GM18498 (cell line): Measurements from ENCODE around the gene MUC16.
"Not testable (repeated sequence)": the region's sequence is repeated elsewhere in the genome, so short reads cannot be mapped to it uniquely, and the experiment has no call there.

ENCODE experiments used
- ATAC-seq: cut with Tn5 transposase; IDR thresholded peaks from one replicate; pipeline ENCODE4 v1.9.1; 2021; ENCODE audit warnings: mild to moderate bottlenecking, moderate library complexity; ENCODE audit not compliant: unreplicated experiment

MUC16 gene

DNA sequence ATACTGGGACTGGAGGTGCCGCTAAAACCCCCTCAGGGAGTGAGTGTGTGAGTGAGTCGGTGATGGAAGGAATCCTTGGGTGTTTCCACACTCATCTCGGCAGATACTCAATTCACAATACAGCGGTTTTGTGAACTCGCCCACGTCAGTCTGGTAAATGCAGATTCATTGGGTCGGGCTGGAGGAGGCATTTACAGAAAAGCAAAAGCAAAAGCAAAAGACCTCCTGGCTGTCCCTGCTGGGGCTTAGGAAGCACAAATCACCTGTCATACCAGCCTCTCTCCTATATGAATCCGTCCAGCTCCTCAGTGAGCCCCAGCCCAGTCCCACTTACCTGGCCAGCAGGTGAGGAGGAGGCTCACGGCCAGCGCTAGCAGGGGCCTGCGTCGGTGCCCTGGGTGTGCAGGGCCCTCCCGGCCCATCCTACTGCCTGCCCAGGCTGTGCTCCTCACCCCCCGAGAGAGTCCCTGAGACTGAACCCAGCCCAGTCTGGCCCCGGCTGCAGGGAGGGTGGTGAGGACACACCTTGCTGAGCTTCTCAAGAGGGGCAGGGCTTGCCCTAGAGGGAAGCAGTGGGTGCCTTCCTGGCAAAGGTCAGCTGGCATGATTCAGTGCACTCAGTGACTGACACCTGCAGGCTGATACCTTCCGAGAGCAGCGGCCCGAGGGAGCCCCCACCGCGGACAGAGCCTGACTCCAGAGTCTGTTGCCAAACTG lies at the start of gene MUC16:
Gene MUC16, minus strand, starts transcription at position 475 of the 717 bp plus-strand sequence.
- no peak for ATAC-seq

DNA sequence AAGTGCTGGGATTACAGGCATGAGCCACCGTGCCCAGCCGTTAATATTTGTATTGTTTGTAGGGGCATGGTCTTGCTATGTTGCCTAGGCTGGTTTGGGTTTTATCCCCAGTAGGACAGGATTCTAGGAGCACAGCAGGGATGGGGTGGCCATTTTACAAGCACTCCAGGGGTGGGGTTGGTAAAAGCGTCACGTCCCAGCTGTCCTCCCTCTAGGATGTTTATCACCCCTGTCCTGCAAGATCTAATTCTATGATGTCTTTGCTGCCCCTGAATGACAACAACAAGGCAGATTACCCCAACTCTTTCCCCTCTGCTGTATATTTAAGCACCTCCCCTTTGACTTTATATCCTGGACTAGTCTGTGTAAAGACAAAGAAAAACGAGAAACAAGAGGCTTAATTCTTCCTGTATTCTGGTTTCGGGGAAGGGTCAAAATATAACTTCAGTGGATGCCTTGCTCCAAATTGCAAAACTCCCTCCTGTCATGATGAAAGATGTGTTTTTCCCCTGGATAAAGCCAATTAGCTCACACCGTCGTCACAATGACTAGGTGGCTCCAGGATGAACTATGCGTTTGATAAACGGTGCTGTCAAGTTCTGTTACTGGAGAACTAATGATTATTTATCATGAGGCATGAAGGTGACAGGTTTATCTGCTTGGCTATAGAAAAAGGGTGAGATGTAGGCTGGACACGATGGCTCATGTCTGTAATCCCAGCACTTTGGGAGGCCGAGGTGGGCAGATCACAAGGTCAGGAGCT lies 48.9 kb upstream of the MUC16 start:
- ATAC-seq = no peak

DNA sequence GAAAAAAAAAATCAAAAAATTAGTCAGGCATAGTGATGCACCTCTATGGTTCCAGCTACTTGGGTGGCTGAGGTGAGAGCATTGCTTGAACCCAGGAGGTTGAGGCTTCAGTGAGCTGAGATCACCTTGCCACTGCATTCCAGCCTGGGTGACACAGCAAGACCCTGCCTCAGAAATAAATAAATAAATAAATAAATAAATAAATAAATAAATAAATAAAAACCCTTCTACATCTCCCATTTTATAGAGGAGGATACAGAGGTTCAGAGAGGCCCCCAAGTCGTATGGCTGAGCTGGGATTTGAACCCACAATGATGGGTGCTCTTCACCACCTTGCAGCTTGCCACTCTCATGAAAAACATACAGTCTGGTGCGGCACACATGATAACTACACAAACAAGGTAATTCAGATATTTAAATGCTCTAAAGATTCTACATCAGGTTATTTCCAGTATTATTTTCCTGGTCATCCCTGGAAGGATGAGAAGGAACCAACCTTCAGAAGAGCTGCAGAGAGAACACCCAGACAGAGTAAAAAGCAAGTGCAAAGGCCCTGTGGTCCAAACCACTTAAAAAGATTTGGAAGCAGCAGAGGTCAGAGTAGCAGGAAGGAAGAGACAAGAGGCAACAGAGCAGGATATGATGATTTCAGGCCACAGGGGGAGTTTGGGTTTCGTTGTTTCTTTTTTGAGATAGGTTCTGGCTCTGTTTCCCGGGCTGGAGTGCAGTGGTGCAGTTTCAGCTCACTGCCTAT lies 47.5 kb upstream of the MUC16 start:
- no peak for ATAC-seq

DNA sequence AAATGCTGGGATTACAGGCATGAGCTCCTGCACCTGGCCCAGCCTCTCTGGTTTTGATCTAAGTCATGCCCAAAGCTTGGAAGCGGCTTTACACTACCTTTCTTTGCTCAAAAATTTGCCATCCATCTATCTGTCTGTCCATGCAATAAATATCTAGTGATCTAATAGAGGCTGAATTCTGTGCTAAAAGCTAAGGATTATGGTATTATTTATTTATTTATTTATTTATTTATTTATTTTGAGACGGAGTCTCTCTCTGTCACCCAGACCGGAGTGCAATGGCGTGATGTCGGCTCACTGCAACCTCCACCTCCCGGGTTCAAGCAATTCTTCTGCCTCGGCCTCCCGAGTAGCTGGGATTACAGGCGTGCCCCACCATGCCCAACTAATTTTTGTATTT lies 45.9 kb upstream of the MUC16 start:
- ATAC-seq = not testable (repeated sequence)

DNA sequence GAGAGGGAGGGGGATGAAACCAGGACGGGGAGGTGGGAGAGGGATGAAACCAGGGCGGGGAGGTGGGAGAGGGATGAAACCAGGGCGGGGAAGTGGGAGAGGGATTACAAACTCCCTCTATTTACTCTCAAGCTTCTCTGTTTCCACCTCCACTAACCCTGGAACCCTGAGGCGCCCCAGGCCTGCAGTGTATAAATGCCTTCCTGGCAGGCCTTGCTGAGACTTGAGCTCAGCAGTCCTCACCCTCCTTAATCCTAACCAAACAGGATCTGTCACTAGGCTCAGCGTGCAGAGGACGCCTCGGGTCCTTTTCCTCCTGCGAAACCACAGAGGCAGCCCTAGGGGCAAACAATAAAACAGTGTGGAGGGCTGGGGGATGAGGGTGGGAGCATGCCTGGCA lies 44.6 kb upstream of the MUC16 start:
- no peak for ATAC-seq

DNA sequence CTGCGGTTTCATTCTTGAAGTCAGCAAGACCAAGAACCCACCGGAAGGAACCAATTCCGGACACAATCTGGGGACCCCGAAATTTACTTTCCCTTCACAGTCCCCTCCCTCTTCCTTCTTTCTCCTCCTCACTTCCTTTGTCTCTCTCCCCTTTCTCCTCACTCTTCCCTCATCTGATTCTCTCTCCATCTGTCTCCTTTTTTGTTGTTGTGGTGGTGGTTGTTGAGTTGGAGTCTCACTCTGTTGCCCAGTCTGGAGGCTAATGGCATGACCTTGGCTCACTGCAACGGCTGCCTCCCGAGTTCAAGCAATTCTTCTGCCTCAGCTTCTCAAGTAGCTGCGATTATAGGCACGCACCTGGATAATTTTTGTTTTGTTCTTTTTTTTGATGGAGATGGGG lies 44.0 kb upstream of the MUC16 start:
- no peak for ATAC-seq

DNA sequence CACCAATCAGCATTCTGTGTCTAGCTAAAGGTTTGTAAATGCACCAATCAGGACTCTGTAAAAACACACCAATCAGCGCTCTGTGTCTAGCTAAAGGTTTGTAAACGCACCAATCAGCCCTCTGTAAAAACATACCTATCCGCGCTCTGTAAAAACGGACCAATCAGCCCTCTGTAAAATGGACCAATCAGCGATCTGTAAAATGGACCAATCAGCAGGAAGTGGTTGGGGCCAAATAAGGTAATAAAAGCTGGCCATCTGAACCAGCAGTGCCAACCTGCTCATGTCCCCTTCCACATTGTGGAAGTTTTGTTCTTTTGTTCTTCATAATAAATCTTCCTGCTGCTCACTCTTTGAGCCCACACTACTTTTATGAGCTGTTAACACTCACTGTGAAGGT lies 43.5 kb upstream of the MUC16 start:
- not testable (repeated sequence) for ATAC-seq

DNA sequence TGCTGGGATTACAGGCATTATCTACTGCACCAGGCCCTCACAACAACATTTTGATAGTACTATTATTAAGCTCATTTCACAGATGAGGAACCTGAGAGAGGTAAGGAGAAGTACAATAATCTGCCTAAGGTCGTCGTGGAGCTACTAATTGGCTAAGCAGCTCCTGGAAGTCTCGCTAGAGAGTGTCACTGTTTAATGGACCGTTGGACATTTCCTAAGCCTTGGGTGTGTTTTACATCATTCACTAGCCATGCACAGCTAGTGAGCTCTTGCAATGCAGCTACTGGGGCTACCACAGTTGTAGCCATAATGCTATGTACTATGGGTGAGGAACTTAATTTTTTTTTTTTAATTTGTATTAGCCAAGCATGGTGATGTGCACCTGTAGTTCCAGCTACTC lies 42.7 kb upstream of the MUC16 start:
- ATAC-seq = no peak

DNA sequence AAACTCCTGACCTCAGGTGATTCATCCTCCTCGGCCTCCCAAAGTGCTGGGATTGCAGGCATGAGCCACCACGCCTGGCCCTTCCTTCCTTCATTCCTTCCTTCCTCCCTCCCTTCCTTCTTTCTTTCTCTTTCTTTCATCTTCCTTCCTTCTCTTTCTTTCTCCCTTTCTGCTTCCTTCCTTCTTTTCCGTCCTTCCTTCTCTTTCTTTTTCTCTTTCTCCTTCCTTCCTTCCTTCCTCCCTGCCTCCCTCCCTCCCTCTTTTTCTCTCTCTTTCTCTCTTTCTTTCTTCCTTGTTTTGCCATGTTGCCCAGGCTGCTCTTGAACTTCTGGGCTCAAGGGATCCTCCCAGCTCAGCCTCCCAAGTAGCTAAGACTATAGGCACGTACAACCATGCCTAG lies 36.5 kb upstream of the MUC16 start:
- no peak for ATAC-seq

DNA sequence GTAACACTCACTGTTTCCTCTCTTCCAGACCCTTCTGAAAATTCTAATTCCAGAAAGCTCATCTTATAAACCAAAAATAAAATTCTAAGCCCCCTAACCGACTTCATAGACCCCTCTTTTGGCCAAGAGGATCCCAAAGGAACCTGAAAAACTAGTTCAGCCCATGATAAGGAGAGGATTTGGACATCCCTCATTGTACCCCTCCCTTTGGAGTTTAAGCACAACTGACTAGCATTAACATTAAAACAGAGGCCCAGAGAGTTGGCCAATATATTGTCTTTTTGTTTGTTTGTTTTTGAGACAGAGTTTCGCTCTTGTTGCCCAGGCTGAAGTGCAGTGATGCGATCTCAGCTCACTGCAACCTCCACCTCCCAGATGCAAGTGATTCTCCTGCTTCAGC lies 34.2 kb upstream of the MUC16 start:
- no peak for ATAC-seq

DNA sequence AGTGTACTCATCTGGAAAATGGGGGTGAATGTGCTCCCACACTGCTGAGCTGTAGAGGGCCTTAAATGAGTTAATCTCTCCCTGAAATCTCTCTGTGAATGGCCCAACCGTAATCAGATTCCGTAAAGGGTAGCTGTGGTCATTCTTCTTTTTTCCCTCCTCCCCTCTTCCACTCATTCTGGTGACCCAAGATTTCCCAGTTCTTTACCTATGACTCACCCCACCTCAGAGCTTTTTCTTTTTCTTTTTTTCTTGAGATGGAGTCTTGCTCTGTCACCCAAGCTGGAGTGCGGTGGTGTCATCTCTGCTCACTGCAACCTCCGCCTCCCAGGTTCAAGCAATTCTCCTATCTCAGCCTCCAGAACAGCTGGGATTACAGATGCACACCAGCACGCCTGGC lies 33.3 kb upstream of the MUC16 start:
- ATAC-seq = no peak

DNA sequence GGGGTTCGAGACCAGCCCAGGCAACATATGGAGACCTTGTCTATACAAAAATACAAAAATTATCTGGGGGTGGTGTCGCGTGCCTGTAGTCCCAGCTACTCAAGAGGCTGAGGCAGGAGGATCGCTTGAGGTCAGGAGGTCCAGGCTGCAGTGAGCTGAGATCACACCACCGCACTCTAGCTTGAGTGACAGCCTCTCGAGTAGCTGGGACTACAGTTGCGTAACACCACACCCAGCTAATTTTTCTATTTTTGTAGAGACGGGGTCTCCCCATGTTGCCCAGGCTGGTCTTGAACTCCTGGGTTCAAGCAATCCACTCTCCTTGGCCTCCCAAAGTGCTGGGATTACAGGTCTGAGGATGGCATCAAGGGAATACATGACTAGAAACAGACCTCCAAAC lies 30.8 kb upstream of the MUC16 start:
- ATAC-seq = no peak

DNA sequence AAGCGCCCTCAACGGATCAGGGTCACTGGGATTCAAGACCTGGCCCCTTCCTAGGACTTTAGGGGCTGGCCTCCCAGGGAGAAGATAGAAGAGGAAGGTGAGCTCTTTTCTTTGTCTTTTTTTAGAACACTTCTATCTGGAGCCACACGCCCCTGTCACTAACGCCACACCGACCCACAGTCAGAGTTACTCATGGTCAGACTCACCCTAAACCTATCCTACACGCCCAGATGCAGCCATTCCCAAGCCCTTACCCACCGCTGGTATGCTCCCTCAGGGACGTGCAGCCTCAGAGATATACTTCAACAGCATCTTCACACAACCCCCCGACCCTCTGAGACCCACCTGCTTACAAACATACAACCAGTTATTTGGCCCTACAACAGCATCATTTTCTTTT lies 29.9 kb upstream of the MUC16 start:
- ATAC-seq = no peak

DNA sequence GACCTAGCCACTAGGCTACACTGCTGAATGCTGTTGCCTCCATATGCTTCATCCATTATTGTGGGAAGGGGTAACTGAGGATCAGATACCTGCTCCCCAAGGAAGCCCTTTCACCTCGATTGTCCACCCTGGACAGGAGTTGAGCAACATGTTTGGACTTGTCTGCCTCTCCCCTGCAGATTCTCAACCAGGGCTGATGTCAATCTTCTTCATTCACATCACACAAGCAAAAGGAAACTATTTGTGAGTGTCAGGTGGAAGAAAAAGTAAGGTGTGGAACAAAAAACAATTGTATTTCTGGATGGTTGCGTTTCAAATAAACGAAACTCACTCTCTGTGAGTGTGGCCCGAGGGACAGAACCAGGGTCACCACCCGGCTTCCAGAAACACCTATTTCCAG lies 29.5 kb upstream of the MUC16 start:
- no peak for ATAC-seq

DNA sequence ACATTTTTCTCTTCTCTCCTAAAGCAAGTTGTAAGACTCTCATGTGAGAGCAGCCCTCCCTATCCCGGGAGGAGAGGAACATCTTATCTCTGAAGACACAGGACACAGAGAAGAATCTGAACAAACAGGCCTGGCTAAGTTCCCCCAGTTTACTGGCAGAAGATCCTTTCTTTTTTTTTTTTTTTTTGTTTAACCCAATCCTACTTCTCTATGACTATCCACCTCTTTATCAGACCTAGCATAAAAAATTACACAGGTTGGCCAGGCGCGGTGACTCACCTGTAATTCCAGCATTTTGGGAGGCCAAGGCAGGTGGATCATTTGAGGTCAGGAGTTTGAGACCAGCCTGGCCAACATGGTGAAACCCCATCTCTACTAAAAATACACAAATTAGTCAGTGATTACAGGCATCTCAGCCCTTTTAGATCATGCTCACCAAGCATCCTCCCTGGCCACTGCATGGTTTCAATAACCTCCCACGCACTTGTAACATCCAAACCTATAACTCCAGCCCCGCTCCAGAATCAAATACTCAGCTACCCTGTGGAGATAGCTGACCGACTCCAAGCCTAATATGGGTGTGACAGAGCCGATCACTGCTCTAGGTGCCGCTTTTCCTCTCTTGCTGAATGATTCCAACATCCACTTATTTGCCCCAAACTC lies 27.3 kb upstream of the MUC16 start:
- no peak for ATAC-seq

DNA sequence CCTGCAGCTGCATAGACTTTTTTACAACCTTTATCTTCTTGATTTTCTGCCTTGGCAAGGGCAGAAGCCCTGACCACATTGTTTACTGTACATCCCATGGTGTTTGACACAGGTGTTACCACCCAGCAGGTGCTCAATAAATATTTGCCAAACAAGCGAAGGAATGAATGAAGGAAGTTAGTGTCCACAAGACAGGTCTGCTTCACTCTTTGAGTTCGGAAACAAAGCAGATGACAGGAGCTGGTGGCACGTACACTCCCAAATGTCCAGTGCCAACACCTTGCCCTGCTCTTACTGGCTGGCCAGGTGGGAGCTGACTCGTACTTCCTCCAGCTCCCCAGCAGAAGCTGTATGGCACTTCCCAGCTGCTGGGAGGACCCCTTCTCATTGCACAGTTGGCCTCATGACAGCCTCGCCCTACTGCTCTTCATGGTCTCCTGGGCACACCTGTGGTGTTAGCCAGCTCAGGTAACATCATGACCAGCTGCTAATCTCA lies 22.0 kb upstream of the MUC16 start:
- no peak for ATAC-seq

DNA sequence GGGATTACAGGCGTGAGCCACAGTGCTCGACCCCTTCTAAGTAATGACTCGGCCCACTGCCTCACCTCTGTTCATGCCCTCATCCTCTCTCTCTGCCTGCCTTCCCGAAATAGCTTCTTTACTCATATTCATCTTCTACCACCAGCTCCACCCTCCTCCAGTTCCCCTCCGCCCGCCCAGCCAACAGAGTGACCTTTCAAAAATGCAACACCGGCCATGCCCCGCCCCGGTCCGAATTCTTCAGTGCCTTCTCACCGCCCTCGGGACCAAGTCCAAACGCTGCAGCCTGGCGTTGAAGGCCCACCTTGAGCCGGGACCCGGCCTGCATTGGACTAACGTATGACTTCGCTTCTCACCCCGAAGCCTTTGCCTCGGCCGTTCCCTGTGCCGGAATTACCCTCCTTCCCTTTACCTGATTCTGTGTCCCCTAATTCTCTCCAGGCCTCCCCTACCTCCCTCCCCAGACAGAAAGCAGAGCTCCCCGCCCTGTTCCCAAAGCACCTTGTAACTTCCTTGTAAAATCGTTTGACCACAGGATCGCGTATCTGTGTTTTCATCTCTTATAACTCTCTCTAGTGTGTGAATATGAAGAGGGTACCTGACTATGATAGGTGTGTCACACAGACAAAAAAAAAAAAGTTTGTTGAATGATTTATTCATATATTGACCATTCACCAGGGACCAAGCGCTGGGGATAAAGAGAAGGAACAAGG lies 8.1 kb upstream of the MUC16 start:
- no peak for ATAC-seq

DNA sequence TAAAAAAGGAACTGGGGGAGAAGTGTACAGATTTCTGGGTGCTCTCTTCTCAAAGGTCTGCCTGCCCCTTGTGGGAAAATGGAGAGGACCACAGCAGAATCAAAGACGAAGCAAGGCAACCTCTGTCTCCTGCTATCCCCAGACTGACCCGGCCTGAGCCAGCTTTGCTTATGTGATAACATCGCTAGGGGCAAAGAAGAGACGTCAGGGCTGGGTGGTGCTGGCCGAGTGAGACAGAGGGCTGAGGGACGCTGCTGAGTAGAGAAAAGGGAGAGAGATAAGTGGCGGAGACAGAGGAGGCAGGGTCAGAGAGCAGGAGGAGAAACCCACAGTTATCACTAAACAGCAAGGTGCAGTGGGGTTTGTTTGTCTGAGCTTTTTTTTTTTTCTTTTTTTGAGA lies 4.6 kb upstream of the MUC16 start:
- ATAC-seq = no peak

DNA sequence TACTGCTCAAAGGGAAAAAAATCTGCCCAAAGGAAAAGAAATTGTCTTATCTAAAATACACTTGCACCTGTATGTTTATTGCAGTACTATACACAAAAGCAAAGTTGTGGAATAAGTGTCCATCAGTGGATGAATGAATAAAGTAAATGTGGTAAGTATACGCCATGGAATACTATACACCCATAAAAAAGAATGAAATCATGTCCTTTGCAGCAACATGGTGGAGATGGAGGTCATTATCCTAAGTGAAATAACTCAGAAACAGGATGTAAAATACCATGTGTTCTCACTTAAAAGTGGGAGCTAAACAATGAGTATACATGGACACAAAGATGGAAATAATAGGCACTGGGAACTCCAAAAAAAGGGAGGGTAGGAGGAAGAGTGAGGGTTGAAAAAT lies 3.8 kb upstream of the MUC16 start:
- no peak for ATAC-seq

DNA sequence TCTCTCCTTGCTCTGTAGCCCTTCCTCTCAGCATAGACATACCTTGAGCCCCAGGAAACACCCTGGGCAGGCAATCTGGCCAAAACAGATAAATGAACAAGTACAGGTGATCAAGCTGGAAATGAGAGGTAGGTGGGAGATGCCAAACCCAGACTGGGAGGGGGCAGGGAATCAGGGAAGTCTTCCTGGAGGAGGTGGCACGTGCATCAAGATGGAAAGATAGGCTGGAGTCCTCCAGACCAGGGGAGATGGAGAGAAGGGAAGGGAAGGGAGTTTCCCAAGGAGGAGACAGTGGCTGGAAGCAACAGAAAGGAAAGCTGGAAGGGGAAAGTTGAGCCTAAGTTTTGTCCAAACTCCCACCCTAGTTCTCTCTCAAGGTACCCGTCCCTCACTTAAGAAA lies 1.7 kb upstream of the MUC16 start:
- ATAC-seq = no peak

DNA sequence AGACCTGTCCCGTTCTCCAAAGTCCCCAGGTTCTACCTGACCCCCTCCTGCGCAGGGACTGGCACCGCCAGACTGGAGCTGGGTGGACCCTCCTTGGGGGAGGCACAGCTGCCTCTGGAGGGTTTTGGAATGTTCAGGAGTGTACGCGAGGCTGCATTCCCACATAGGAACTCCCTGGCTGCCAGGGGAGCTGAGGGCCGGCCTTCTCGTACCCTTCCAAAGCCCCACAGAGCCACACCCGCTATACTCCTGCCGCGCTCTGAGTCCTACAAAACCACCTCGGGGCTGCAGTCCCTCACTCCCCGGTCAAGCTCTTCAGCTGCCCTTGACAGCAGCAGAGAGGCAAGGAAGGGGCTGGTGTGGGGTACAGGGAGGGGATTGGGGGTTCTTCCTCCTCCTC lies 484 bp upstream of the MUC16 start:
- no peak for ATAC-seq
